HEK293 (cell line): Measurements from ENCODE around the gene SPOCK1.

ENCODE experiments used
- CTCF ChIA-PET: fragments of 350-600 bp; formaldehyde crosslinking; extraction: SDS; loops from one replicate; lab custom pipeline; 2021; ENCODE audit warnings: antibody characterized with exemption; lab: Yijun Ruan, JAX
- POLR2A ChIA-PET: fragments of 300-600 bp; formaldehyde crosslinking; extraction: SDS; loops from one replicate; lab custom pipeline; 2020; ENCODE audit warnings: antibody characterized with exemption, inconsistent platforms; lab: Yijun Ruan, JAX
- H3K27ac ChIP-seq: fragments of 200-500 bp; sonication (Bioruptor generic); 2 replicates; pipeline ENCODE4 v1.5.1; 2014; ENCODE audit warnings: low read depth, low read length, control low read depth, inconsistent platforms; ENCODE audit errors: extremely low read depth
- H3K36me3 ChIP-seq, 2 experiments: fragments of 200-500 bp in 1 of 2; sonication (Bioruptor generic) in 1 of 2; 1 replicate in 1 of 2; 2 replicates in 1 of 2; pipeline ENCODE4 v1.5.1; 2014 to 2017; ENCODE audit warnings: inconsistent platforms in 2 of 2, low read length in 2 of 2; ENCODE audit not compliant: control insufficient read depth in 2 of 2, insufficient read depth in 1 of 2
- H3K4me1 ChIP-seq: fragments of 200-500 bp; sonication (Bioruptor generic); 2 replicates; pipeline ENCODE4 v1.5.1; 2014; ENCODE audit warnings: mild to moderate bottlenecking, low read length, inconsistent platforms; ENCODE audit not compliant: control insufficient read depth, insufficient read depth
- H3K4me3 ChIP-seq: 2 replicates; pipeline ENCODE4 v1.5.1; 2011; ENCODE audit warnings: low read depth, mild to moderate bottlenecking, control low read depth, low read length, moderate library complexity
- H3K9me3 ChIP-seq: fragments of 200-500 bp; sonication (Bioruptor generic); 2 replicates; pipeline ENCODE4 v1.5.1; 2014; ENCODE audit warnings: low read depth, low read length, inconsistent platforms; ENCODE audit not compliant: control insufficient read depth, insufficient read depth
- BCL11A ChIP-seq: fragments of 450-650 bp; formaldehyde crosslinking; IDR thresholded peaks from 2 replicates; pipeline ENCODE4 v1.5.1; 2016; ENCODE audit warnings: low read depth, missing biosample characterization, missing genetic modification characterization
- CTCF ChIP-seq: fragments of 450-650 bp; formaldehyde crosslinking; IDR thresholded peaks from 2 replicates; pipeline ENCODE4 v1.5.1; 2016; ENCODE audit warnings: missing biosample characterization, missing genetic modification characterization
- FEZF1 ChIP-seq: fragments of 450-650 bp; formaldehyde crosslinking; IDR thresholded peaks from 2 replicates; pipeline ENCODE4 v1.5.1; 2016; ENCODE audit warnings: missing biosample characterization, missing genetic modification characterization
- GLI2 ChIP-seq: fragments of 450-650 bp; formaldehyde crosslinking; IDR thresholded peaks from 2 replicates; pipeline ENCODE4; 2017; ENCODE audit warnings: missing biosample characterization, missing genetic modification characterization, low read depth, borderline replicate concordance
- KLF16 ChIP-seq: fragments of 450-650 bp; formaldehyde crosslinking; IDR thresholded peaks from 2 replicates; pipeline ENCODE4 v1.5.1; 2017; ENCODE audit warnings: missing biosample characterization, missing genetic modification characterization
- MZF1 ChIP-seq: fragments of 450-650 bp; formaldehyde crosslinking; IDR thresholded peaks from 2 replicates; pipeline ENCODE4 v1.5.1; 2017; ENCODE audit warnings: missing biosample characterization, missing genetic modification characterization, borderline replicate concordance
- SP2 ChIP-seq: fragments of 450-650 bp; formaldehyde crosslinking; IDR thresholded peaks from 2 replicates; pipeline ENCODE4 v1.5.1; 2016; ENCODE audit warnings: missing biosample characterization, missing genetic modification characterization
- ZNF10 ChIP-seq: fragments of 450-650 bp; formaldehyde crosslinking; IDR thresholded peaks from 2 replicates; pipeline ENCODE4 v1.5.1; 2017; ENCODE audit warnings: missing biosample characterization, missing genetic modification characterization
- ZNF140 ChIP-seq: fragments of 450-650 bp; formaldehyde crosslinking; IDR thresholded peaks from 2 replicates; pipeline ENCODE4 v1.5.1; 2016; ENCODE audit warnings: missing biosample characterization, missing genetic modification characterization
- ZNF202 ChIP-seq: fragments of 450-650 bp; formaldehyde crosslinking; IDR thresholded peaks from 2 replicates; pipeline ENCODE4 v1.5.1; 2016; ENCODE audit warnings: missing biosample characterization, missing genetic modification characterization, borderline replicate concordance
- ZNF211 ChIP-seq: fragments of 450-650 bp; formaldehyde crosslinking; IDR thresholded peaks from 2 replicates; pipeline ENCODE4 v1.5.1; 2016; ENCODE audit warnings: low read depth, missing biosample characterization, missing genetic modification characterization
- ZNF24 ChIP-seq: fragments of 450-650 bp; formaldehyde crosslinking; IDR thresholded peaks from 2 replicates; pipeline ENCODE4 v1.5.1; 2016; ENCODE audit warnings: missing biosample characterization, missing genetic modification characterization
- ZNF248 ChIP-seq: fragments of 450-650 bp; formaldehyde crosslinking; IDR thresholded peaks from 2 replicates; pipeline ENCODE4 v1.5.1; 2017; ENCODE audit warnings: missing biosample characterization, missing genetic modification characterization
- ZNF280D ChIP-seq: fragments of 450-650 bp; formaldehyde crosslinking; IDR thresholded peaks from 2 replicates; pipeline ENCODE4 v1.5.1; 2016; ENCODE audit warnings: missing biosample characterization, missing genetic modification characterization
- ZNF292 ChIP-seq: fragments of 450-650 bp; formaldehyde crosslinking; IDR thresholded peaks from 2 replicates; pipeline ENCODE4 v1.5.1; 2016; ENCODE audit warnings: low read depth, missing biosample characterization, missing genetic modification characterization, borderline replicate concordance
- ZNF362 ChIP-seq: fragments of 450-650 bp; formaldehyde crosslinking; IDR thresholded peaks from 2 replicates; pipeline ENCODE4 v1.5.1; 2016; ENCODE audit warnings: missing biosample characterization, missing genetic modification characterization
- ZNF596 ChIP-seq: fragments of 450-650 bp; IDR thresholded peaks from 2 replicates; pipeline ENCODE4 v1.5.0; 2018; ENCODE audit warnings: missing biosample characterization, mild to moderate bottlenecking, missing genetic modification characterization, moderate library complexity
- ZNF626 ChIP-seq: fragments of 450-650 bp; sonication (Bioruptor Pico); formaldehyde crosslinking; IDR thresholded peaks from 2 replicates; pipeline ENCODE4 v1.5.1; 2018; ENCODE audit warnings: missing biosample characterization, missing genetic modification characterization, inconsistent platforms
- ZNF658 ChIP-seq: fragments of 450-650 bp; formaldehyde crosslinking; IDR thresholded peaks from 2 replicates; pipeline ENCODE4; 2016; ENCODE audit warnings: missing biosample characterization, missing genetic modification characterization
- ZNF692 ChIP-seq: fragments of 450-650 bp; formaldehyde crosslinking; IDR thresholded peaks from 2 replicates; pipeline ENCODE4 v1.5.1; 2016; ENCODE audit warnings: missing biosample characterization, missing genetic modification characterization
- ZNF837 ChIP-seq: fragments of 450-650 bp; formaldehyde crosslinking; IDR thresholded peaks from 2 replicates; pipeline ENCODE4 v1.5.1; 2016; ENCODE audit warnings: missing biosample characterization, missing genetic modification characterization

Gene SPOCK1

GRCh38 chr5:137368651-137369050, 130.5 kb downstream of the SPOCK1 start:
- H3K36me3 ChIP-seq: no peaks in the 10 kb centered on the region
- CTCF ChIA-PET: no interaction called here
- POLR2A ChIA-PET: no interaction called here
- no peaks in the 10 kb centered on the region for H3K9me3 ChIP-seq
- TF ChIP-seq ZNF211 (tag by site-specific recombination) (no peak), ZNF280D (no peak), ZNF596 (no peak), FEZF1 (tag by site-specific recombination) (no peak), MZF1 (tag by site-specific recombination) (no peak), CTCF (tag by site-specific recombination) (no peak), ZNF140 (no peak)
- no peak overlapping the region for H3K4me3 ChIP-seq
- H3K27ac ChIP-seq: no peak overlapping the region
- no peaks in the 10 kb centered on the region for H3K4me1 ChIP-seq

GRCh38 chr5:137367951-137368350, 131.2 kb downstream of the SPOCK1 start:
- ChIA-PET POLR2A (no interaction called here), CTCF (interaction anchor here (0.6 kb wide), 1 partner anchor 13 kb away, joined by 4 read pairs; no protein-coding TSS in a partner anchor)
- Histone ChIP-seq H3K4me3 (no peak overlapping the region), H3K36me3 (no peaks in the 10 kb centered on the region), H3K9me3 (no peaks in the 10 kb centered on the region), H3K4me1 (no peaks in the 10 kb centered on the region), H3K27ac (no peak overlapping the region)
- TF ChIP-seq ZNF292 (tag by site-specific recombination) (no peak), ZNF658 (no peak), ZNF10 (tag by site-specific recombination) (no peak), ZNF248 (tag by site-specific recombination) (no peak), SP2 (tag by site-specific recombination) (no peak), ZNF24 (tag by site-specific recombination) (no peak), ZNF202 (tag by site-specific recombination) (no peak), GLI2 (tag by site-specific recombination) (no peak), ZNF596 (no peak), ZNF626 (tag by site-specific recombination) (no peak), BCL11A (tag by site-specific recombination) (no peak), ZNF837 (no peak), ZNF362 (tag by site-specific recombination) (no peak), ZNF692 (tag by site-specific recombination) (no peak), KLF16 (tag by site-specific recombination) (no peak)
